Type B pancreatic cell (in vitro differentiated cells): Measurements from ENCODE around the gene UBAP2L. TPM values are rescaled to one million over a fixed set of nuclear protein-coding genes. Genes with fewer than 3 reads are reported as not detected.

Experiments used
- DNase-seq: peaks from one replicate; pipeline ENCODE4 v3.0.0; 2021; ENCODE audit warnings: mixed read lengths; ENCODE audit not compliant: unreplicated experiment; ENCODE audit errors: extremely low spot score
- H3K27ac Mint-ChIP-seq: 2 replicates; pipeline ENCODE4 v1.8.0; 2021; ENCODE audit warnings: mild to moderate bottlenecking, mixed read lengths
- H3K27me3 Mint-ChIP-seq: 2 replicates; pipeline ENCODE4 v1.8.0; 2021; ENCODE audit warnings: mixed read lengths
- H3K36me3 Mint-ChIP-seq: 2 replicates; pipeline ENCODE4 v1.8.0; 2021; ENCODE audit warnings: mixed read lengths
- H3K4me1 Mint-ChIP-seq: one replicate; pipeline ENCODE4 v1.8.0; 2021; ENCODE audit warnings: mixed read lengths; ENCODE audit not compliant: unreplicated experiment
- H3K4me3 Mint-ChIP-seq: 2 replicates; pipeline ENCODE4 v1.8.0; 2021; ENCODE audit warnings: mild to moderate bottlenecking, mixed read lengths
- H3K9me3 Mint-ChIP-seq: 2 replicates; pipeline ENCODE4 v1.8.0; 2021; ENCODE audit warnings: mixed read lengths
- microRNA-seq: library from miRNA; unstranded; fragments of <30 nt; microRNA quantifications from one replicate; pipeline ENCODE4, GENCODE V29; 2020
- total RNA-seq: library from RNA; stranded (reverse); gene quantifications from 2 replicates; pipeline ENCODE4 v1.2.1, GENCODE V29; 2021; ENCODE audit warnings: low replicate concordance
- TF ChIP-seq, protein P1 (sequence below): fragments of 200-600 bp; sonication (generic); conservative IDR thresholded peaks from 2 replicates; pipeline ENCODE4 v1.5.0; 2021; ENCODE audit warnings: antibody characterized with exemption, mild to moderate bottlenecking

The UBAP2L gene
- total RNA-seq, 1 donor from 2014 or later = 216 TPM

DNA sequence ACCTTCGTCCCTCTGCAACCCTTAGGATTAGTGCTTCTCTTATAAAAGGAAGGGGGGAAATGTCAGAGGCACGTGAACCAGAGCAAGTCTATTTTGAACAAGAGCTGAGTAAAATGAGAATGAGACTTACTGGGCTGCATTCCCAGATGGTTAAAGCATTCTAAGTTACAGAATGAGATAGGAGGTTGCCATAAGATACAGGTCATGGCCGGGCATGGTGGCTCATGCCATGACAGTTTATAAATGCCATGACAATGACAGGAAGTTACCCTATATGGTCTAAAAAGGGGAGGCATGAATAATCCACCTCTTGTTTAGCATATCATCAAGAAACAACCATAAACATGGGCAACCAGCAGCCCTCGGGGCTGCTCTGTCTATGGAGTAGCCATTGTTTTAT is 97.6 kb downstream of the UBAP2L start:
- H3K27me3 Mint-ChIP-seq = peaks cover 33% of the 10 kb centered on the region
- H3K36me3 Mint-ChIP-seq = no peaks in the 10 kb centered on the region
- peaks cover 4% of the 10 kb centered on the region for H3K9me3 Mint-ChIP-seq
- TF ChIP-seq, protein P1, sequence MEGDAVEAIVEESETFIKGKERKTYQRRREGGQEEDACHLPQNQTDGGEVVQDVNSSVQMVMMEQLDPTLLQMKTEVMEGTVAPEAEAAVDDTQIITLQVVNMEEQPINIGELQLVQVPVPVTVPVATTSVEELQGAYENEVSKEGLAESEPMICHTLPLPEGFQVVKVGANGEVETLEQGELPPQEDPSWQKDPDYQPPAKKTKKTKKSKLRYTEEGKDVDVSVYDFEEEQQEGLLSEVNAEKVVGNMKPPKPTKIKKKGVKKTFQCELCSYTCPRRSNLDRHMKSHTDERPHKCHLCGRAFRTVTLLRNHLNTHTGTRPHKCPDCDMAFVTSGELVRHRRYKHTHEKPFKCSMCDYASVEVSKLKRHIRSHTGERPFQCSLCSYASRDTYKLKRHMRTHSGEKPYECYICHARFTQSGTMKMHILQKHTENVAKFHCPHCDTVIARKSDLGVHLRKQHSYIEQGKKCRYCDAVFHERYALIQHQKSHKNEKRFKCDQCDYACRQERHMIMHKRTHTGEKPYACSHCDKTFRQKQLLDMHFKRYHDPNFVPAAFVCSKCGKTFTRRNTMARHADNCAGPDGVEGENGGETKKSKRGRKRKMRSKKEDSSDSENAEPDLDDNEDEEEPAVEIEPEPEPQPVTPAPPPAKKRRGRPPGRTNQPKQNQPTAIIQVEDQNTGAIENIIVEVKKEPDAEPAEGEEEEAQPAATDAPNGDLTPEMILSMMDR = no peak
- no peak overlapping the region for H3K4me3 Mint-ChIP-seq
- H3K27ac Mint-ChIP-seq = no peak overlapping the region
- DNase-seq = no peak
- H3K4me1 Mint-ChIP-seq = peaks cover 7% of the 10 kb centered on the region

Small RNA genes lying within 50 kb of the gene (microRNA-seq; reads per million reads assigned to microRNA genes)
- gene MIR190B = 11.3 reads per million, percentile 34 among the genes with 10 or more reads in this experiment

Other genes with a start within 250 kb of the UBAP2L start
- 99.2 and 153 TPM in 2 replicates for gene JTB, start 243.3 kb upstream of the UBAP2L start, total RNA-seq
- 79.3 and 90.1 TPM in 2 replicates for gene RAB13, start 234.6 kb upstream of the UBAP2L start, total RNA-seq
- gene RPS27, start 230.2 kb upstream of the UBAP2L start, total RNA-seq = 2,370 and 2,920 TPM in 2 replicates
- gene NUP210L, start 65.9 kb upstream of the UBAP2L start, total RNA-seq = 0.07 TPM in 1 of 2 replicates, not detected in the other
- gene TPM3, start 28.9 kb upstream of the UBAP2L start, total RNA-seq = 263 and 371 TPM in 2 replicates
- not detected in 2 replicates for gene CFAP141, start 14.6 kb upstream of the UBAP2L start, total RNA-seq
- 62.2 and 70.0 TPM in 2 replicates for gene HAX1, start 51.7 kb downstream of the UBAP2L start, total RNA-seq
- gene AQP10, start 100.1 kb downstream of the UBAP2L start, total RNA-seq = 0.12 and 0.27 TPM in 2 replicates
- gene ATP8B2, start 104.6 kb downstream of the UBAP2L start, total RNA-seq = 11.5 and 39.5 TPM in 2 replicates
- gene IL6R, start 184.4 kb downstream of the UBAP2L start, total RNA-seq = 7.8 and 12.5 TPM in 2 replicates